Measurements from ENCODE around the gene TTC13.
A peak's percentile ranks its signal among the peaks of the same experiment; 100 is the strongest.

TTC13 gene

DNA sequence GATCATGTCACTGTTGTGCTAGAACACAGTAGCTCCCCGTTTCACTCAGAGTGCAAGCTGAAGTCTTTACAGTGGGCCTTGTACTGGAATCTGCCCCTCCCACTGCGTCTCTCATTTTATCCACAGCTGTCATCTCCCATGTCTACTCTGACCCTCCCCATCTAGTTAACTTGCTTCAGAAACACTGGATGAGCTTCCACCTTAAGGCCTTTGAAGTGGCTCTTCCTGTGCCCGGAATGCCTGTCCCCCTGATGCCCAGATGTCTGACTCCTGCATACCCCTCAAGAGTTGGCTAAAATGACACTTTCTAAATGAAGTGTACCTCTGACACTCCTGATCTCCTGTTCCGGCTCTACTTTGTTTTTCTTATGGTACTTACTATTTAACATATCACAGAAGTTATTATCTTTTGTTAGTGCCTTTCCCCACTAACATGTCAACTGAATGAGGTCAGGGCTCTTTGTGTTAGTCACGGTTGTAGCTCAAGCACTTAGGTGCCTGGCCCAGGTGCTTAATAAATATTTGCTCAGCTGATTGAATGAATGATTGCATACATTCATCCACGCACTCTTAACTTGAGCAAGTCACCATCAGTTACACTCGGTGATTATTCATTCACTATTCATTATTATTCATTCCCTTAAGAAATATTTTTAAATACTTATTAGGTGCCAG, 13.6 kb upstream of the TTC13 start:
- DNase-seq (ENCODE audit: low read depth, low spot score): no peak

DNA sequence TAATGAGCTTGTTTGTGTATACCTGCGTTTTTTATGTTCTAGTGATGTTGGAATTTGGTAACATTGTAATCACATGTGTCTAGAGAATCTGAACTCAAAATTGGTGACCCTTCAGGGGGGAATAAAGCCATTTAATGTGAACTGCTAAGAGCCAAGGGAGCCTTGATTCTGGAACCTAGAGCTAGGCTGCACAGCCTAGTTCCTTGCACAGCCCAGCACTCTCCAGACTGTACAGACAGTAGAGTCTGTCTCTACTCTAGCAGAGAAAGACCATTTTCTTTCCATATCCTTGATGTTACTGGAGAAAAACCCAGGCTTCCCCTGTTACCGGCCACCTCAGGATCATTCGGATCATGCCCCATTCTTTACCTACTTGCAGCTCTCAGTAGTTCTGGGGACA, 8.8 kb upstream of the TTC13 start:
- DNase-seq (ENCODE audit: low read depth, low spot score): no peak

DNA sequence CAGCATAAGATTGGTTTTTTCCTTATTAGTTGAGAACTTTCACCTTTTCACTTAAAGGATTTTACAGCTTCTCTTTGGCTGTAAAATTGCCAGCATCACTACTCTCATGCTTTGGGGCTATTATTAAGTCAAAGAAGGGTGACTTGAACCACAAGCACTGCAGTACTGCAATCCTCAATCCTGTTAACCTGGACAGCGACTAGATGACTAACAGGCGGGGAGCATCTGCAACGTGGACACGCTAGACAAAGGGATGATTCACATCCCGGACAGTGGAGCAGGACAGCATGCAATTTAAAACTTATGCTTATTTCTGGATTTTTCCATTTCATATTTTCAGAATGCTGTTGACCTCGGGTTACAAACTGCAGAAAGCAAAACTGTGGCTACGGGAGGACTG, 8.3 kb upstream of the TTC13 start:
- no peak for DNase-seq (ENCODE audit: low read depth, low spot score)

DNA sequence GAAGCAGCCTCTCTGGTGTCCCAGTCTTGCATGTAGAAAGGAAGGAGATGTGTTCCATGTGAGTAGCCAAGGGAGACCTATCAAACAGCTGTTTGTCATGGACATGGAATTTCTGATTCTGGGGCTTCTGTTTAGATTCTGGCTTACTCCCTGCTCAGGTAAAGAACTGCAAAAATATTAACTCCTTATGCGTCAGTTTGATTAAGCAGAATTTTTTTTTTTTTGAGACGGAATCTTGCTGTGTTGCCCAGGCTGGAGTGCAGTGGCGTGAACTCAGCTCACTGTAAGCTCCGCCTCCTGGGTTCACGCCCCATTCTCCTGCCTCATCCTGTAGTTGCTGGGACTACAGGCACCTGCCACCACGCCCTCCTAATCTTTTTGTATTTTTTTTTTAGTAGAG, 7.0 kb upstream of the TTC13 start:
- peak; percentile 12 for DNase-seq (ENCODE audit: low read depth, low spot score)

DNA sequence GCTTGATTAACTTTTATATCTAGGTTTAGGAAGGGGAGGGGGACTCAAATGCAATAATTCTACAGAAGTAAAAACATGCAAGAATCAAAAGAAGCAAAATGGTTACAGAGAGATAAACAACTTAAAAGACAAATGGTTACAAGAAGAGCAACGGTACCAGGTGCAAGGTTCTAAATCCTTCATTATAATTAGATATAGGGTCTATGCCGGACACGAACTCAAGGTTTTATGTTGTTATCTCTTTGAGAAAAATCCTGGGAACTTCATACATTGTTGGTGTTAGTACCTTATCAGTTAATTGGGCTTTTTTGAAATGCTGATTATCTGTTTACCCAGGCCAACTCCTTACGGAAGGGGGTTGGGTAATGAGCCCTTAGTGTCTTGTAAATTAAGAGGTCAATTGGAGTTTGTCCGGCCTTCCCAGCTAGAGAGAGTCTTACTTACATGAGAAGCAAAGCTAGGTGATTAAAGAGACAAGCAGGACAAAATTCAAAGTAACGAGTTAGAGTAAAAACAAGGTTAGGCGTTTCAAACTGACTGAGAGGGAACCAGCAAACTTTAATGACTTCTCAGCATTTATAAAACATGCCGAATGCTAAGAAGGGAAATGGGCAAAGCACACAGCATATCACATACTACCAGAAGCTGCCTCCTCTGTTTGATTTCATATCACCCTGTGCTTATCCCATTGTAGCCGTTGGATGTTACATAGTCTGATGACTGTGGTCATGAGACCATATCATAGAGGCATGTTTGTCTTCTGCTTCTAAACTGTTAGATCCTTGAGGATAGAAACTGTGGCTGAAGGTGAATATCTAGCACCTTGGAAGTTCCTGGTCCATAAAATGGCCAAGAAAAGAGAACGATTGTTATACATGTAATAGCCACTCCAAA, 6.2 kb upstream of the TTC13 start:
- DNase-seq (ENCODE audit: low read depth, low spot score): peak; percentile 68

DNA sequence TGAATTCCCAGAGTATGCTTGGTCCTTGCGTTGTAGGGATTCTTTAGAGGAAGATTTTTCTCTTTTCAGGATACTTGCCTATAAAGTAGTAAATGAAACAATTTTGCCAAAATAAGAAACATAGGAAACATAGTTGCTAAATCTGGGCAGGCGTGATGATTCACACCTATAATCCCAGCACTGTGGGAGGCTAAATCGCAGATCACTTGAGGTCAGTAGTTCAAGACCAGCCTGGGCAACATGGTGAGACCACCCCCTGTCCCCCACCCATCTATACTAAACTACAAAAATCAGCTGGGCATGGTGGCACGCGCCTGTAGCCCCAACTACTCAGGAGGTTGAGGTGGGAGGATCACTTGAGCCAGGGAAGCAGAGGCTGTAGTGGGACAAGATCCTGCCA, 5.2 kb upstream of the TTC13 start:
- DNase-seq (ENCODE audit: low read depth, low spot score): no peak

DNA sequence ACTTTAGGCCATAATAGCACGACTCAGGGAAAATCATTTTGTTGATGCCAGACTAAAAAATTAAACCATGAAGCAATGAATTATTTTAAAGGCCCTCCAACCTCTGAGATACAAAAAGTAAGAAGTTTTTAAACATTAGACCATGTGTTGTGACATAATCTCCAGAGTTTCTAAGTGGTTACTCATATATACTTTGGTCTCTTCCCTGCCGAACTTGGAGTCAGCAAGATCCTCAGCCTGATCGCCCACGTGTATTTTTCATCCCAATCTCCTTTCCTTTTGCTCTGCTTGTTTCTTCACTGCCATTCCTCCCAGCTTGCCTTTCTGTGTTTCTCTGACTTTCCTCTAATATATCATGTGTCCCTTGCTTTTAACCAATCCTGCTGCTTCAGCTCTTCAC, 4.0 kb upstream of the TTC13 start:
- DNase-seq (ENCODE audit: low read depth, low spot score): no peak

DNA sequence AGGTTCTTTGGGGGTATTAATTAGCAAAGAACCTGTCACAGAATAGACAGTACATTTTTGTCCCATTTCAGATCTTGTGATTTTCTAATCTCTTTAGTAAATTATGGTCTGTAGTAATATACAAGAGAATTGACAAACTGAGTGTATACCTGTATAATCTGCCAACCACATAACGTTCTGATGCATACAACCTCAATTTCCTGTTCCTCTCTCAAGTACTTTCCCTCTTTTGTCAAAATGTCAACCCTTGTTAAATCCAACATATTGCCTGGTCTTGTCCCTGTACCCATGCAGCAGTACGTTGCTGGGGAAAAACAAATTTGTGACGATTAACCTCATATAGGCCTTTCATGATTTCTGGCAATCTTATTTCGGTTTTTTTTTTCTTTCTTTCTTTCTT, 1.3 kb upstream of the TTC13 start:
- no peak for DNase-seq (ENCODE audit: low read depth, low spot score)

DNA sequence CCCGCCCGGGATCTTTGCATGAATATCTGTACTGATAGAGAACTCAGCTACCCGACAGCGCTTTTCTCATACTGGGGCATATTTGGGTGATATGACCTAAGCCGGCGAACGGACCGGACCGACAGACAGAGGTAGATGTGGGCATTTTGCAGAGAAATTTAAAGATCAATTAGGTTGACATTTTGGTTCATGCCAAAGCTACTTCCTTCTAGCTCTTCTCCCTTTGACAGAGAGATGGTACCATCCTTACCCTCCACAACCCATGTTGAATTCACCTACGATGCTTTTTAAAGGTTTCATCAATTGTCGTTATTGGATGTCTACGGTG, 692 bp upstream of the TTC13 start:
- DNase-seq (ENCODE audit: low read depth, low spot score): no peak

DNA sequence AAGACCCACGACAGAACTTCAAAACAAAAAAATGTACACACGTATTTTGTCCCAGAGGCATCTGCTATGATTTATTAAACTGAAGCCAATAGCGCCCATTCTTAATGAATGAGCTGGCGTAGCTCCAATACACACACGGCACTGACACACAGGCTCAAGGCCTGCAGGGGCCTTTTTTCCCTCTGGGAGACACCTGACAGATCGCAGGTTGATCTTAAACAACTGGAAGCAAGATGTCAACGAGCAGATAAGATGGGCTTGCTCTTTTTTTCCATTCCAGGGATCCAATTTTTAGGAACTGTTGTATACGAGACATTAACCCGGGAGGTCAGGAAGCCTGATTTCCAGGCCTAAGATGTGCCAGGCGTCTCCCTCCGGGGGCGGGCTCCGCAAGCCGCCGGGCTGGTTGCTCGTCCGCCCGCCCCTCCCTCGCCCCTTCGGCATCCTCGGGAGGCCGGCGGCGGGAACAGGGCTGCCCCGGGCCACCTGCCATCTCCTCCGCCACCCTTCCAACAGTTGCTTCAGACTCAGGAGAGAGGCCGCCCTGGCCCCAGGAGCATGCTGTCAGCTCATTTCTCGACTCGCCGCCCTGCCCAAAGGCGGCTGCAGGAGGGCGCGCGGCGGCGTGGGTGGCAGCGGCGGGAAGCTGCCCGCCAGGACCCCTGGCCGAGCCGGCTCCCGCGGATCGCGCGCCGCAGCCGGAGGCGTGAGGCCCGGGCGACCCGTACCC, 735 bp downstream of the TTC13 start:
- DNase-seq (ENCODE audit: low read depth, low spot score): peak; percentile 49

DNA sequence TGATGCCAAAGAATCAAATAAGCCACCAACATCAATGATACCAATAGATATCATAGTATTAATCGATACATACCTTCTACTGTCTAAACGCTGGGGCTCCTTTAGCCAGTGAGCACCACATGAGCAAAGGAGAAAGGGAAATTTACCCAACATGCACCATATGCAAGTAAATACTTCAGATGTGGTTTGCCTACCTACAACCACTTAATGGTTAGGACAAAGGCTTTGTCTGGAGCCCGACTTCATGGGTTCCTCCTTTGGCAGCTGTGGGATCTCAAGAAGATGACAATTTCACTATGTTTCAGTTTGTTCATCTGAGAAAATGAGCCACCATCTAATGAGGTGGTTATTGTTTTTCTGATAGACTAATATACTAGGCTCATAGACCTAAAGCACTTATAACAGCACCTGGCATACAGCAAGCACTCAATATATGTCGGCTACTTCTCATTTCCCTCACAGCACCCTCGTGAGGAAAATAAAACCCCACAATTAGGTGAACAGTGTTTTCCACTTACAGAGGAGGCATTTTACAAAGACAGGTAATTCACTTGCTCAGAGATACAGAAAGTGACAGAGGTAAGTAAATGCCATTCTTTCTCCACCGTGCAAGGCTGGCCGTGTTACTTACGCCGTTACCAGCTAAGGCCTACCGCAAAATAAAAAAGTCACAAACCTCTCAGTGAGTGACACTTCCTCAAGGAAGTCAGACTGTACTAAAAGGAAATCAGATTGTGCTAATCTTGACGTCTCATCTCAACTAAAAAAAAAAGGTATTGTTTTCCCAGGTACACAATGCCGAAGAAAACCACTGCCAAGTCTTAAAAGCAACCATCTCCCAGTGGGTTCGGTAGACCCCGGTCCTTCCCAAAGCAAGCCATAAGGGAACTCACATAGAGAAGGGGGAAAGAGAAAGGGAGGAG, 1.6 kb downstream of the TTC13 start:
- no peak for DNase-seq (ENCODE audit: low read depth, low spot score)

DNA sequence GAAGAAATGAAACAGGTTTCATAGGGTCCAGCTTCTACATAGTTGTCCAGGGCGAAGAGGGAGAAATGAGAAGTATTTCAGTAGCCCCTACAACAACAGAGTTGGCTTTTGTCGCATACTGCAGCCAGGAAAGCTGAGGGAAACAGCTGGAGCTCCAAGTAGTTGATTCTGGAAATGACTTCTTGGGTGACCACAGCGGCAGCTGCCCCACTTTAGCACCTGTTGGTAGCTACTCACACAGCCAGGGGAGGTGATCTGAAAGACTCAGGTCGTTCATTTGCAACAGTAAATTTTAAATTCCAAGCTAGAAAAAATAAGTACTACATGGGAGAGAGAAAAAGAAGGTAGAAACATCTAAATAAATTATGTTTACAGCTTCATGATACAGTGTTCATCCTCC, 2.3 kb downstream of the TTC13 start:
- no peak for DNase-seq (ENCODE audit: low read depth, low spot score)

DNA sequence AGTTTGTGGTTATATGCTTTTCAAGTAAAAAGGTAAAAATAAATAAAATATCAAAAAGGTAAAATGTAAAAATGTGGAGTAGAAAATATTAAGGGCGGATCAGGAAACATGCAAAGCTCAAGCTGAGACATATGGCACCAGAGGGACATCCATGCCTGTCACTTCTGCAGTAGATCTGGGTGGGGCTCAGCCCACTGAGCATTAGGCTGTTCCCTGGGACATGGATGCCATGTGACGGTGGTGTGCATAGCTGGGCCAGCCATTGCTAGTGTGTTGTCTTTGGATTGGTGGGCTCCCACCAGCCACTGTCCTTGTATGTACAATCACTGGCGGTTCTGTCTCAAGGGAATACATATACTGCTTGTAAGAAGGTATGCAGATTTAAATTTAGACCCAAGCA, 3.0 kb downstream of the TTC13 start:
- DNase-seq (ENCODE audit: low read depth, low spot score): no peak

DNA sequence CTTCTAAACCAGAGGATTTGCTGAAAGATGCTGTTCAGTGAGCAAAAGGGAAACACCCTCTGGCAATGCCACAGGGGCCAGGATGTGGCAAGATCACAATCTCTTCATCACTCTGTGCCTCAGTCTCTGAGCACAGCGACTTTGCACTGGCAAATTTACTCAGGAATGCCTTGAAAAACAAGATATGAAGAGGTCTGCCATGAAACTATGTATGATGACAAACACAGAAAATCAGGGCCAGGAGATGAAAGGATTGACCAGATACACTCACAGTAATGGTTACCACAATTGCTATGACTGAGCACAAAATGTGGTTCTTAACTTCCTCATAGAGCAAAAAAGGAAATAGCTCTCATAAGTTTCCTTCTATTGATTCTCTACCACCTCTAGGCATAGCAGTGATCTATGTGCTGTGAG, 5.8 kb downstream of the TTC13 start:
- DNase-seq (ENCODE audit: low read depth, low spot score): no peak

DNA sequence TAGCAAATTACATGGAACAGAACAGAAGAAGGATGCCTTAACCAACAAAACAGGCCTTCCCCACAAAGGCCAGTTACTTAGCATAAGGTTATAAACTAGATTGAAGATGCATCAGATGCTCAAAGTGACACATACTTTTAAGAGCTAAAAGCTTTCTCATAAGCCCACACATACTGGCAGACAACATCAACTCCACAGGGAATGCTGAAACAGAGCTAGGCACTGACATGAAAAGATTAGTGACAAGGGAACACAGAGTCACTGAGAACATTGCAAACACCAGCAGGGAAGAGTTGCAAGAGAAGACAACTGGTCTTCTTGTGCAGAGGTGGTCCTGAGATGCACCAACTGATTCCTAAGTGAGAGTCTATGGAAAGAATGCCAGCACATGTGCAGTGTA, 6.9 kb downstream of the TTC13 start:
- DNase-seq (ENCODE audit: low read depth, low spot score): no peak

DNA sequence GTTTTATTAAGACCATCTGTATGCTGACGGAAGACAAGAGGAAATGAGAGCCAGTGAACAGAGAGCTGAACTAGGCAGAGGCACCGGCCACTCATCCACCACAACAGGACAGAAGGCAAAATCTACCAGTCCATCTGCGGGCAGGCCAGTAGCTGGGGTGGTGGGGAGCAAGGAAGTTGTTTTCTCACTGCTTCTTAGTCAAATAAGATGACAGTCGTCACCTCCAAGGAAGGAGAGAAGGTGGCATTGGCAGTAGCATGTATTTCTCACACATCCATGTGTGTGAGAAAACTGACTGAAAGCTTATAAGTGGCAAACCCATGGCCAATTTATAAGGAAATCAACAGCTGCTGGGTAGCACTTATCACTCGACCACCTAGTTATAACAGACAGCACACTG, 8.2 kb downstream of the TTC13 start:
- no peak for DNase-seq (ENCODE audit: low read depth, low spot score)

DNA sequence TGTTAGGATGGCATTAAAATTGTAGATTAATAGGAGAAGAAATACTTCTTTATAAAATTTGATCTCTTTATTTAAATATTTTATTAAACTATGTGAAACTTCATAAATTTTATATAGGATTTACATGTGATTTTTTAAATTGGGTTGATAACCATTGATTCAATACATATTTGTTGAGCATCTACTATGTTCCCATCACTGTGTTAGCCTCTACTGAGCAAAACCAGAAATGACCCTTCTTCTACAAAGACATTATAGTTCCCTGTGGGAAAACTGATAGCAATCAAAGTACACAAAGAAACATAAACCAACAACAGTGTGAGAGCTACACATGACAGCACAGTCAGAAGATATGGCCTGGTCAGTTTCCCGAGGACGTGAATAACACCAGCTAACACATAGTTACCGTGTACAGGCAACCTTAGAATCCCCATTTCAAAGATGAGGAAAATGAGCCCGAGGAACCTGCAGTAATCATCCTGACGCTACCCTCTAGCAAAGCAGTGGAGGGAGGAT, 12.2 kb downstream of the TTC13 start:
- DNase-seq (ENCODE audit: low read depth, low spot score): no peak

DNA sequence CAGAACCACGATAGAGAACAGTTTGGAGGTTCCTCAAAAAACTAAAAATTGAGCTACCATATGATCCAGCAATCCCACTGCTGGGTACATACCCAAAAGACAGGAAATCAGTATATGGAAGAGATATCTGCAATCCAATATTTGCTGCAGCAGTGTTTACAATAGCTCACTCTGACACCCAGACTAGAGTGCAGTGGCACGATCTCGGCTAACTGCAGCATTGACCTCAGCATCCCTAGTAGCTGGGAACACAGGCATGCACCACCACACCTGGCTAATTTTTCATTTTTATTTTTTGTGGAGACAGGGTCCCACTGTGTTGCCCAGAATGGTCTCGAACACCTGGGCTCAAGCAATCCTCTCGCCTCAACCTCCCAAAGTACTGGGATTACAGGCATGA, 13.1 kb downstream of the TTC13 start:
- DNase-seq (ENCODE audit: low read depth, low spot score): no peak

DNA sequence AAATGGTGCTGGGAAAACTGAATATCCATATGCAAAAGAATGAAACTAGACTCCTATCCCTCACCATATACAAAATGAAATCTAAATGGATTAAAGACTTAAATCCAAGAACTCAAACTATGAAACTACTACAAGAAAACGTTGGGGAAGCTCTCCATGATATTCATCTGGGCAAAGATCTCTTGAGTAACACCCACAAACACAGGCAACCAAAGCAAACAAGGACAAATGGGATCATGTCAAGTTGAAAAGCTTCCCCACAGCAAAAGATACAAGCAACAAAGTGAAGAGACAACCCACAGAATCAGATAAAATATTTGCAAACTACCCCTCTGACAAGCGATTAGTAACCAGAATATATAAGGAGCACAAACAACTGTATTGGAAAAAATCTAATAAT, 13.8 kb downstream of the TTC13 start:
- DNase-seq (ENCODE audit: low read depth, low spot score): no peak

DNA sequence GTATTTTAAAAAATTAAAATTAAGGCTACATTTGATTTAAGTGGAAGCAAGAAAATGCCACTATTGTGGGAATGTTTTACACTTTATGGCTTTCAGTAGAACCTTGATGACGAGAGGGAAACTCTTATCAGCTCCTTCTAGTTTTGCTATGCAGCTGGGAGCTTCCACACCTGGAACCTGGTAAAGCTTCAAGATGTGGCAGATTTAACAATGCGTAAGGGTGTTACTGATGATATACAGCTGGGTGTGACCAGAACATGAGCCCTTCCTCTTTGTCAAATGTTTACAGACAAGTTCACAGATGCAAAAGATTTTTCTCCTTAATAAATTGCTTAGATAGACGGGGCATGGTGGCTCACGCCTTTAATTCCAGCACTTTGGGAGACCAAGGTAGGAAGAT, 20.3 kb downstream of the TTC13 start:
- no peak for DNase-seq (ENCODE audit: low read depth, low spot score)

DNA sequence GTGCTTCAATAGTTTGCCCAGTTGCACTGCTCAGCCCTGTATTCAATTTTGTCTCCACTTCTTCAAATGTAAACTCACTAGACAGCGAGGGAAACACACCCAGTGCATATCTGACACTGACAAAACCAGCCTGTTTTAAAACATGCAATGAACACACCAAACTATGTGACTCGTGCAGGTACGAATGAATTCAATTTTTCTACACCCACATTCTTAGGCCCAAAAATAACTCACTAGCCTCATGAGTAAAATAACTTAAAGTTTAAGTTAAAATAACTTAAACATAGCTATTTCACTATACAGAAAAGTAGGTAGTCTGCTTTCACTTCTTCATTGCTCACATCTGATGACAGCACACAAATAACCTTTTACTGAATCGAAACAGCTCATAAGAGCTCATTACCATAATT, 21.1 kb downstream of the TTC13 start:
- no peak for DNase-seq (ENCODE audit: low read depth, low spot score)
